ENCODE data around the gene TOB2.

The TOB2 gene

DNA sequence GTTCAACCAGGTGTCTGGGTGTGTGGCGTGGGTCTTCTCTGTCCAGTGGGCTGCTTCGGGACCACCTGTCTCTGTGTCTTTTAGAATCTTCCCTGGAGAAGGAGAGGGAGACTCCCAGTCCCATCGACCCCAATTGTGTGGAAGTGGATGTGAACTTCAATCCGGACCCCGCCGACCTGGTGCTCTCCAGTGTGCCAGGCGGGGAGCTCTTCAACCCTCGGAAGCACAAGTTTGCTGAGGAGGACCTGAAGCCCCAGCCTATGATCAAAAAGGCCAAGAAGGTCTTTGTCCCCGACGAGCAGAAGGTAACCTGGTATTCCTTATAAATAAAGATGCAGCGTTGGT lies 52.6 kb downstream of the TOB2 start:
- in situ Hi-C loops (cut with MboI; ENCODE audit: low sequenced_read_pairs) = no loop called here

DNA sequence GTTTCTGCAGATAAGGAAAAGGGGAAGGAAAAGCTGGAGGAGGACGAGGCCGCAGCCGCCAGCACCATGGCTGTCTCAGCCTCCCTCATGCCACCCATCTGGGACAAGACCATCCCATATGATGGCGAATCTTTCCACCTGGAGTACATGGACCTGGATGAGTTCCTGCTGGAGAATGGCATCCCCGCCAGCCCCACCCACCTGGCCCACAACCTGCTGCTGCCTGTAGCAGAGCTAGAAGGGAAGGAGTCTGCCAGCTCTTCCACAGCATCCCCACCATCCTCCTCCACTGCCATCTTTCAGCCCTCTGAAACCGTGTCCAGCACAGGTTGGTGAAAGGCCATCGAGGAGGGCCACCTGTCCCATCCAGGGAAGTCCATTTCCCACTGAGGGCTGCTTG lies 59.3 kb downstream of the TOB2 start:
- in situ Hi-C loops (cut with MboI; ENCODE audit: low sequenced_read_pairs) = no loop called here

DNA sequence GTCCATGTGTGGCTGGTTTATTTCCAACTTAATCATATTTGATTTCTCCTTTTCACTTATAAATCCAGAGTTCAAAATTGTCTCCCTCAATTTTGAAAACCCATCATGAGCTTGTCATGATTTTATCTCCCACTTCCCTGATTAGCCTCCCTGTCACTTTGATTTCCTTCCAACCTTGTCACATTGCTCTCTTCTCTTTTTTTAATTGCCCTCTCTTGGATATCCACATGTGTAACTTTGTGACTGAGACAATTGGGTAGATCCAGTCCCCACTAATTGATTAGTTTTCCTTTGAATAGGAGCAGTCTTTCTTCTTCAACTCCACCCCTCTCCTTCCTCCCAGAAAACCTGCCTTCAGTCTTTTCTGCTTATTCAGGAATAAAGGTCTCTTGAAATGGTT lies 62.5 kb downstream of the TOB2 start:
- in situ Hi-C loops (cut with MboI; ENCODE audit: low sequenced_read_pairs) = no loop called here

Data from HL-60/S4 treated with retinoic acid at 250 ng/mL for 4 days and 3 days (cell line).